ENCODE results near the gene MOSMO. TPM values are rescaled to one million over a fixed set of nuclear protein-coding genes. Genes with fewer than 3 reads are reported as not detected.
A peak's percentile ranks its signal among the peaks of the same experiment; 100 is the strongest.
"Not testable (repeated sequence)": the region's sequence is repeated elsewhere in the genome, so short reads cannot be mapped to it uniquely, and the experiment has no call there.

MOSMO gene
- total RNA-seq, 2 experiments from 2014 or later, result 7.7 to 8.0 TPM

DNA sequence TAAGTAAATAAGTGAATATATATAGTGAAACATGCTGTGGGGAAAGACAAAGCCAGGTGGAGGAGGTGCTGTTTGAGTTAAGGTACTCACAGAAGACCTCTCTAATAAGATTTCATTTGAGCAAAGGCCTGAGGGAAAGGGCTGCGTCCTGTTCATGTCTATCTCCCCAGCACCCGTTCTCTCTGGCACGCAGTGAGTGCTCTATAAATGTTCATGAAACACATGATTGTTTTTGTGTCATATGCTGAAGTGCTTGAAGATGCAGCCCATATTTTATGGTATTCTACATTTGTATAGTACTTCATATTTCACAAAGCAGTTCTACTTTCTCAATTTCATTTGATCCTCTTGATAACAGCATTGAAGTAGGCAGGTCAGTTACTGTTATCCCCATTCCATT lies 85.4 kb downstream of the MOSMO start:
- no peak for ATAC-seq
- H3K36me3 Mint-ChIP-seq (ENCODE audit: low read depth), result no peaks in the 10 kb centered on the region
- DNase-seq, result no peak
- no peak overlapping the region for H3K4me3 Mint-ChIP-seq
- CTCF ChIA-PET, result interaction anchor here (0.7 to 2.2 kb wide), 3 partner anchors 15 to 84 kb away, joined by 3 to 13 read pairs (median 3); no protein-coding TSS in a partner anchor
- H3K27ac Mint-ChIP-seq, result no peak overlapping the region
- H3K9me3 Mint-ChIP-seq (ENCODE audit: low read depth), result no peaks in the 10 kb centered on the region
- intact Hi-C loops (cut with DNase I, micrococcal nuclease), result no loop called here
- POLR2A ChIA-PET, result no interaction called here
- H3K27me3 Mint-ChIP-seq, result peaks cover 6% of the 10 kb centered on the region
- no peaks in the 10 kb centered on the region for H3K4me1 Mint-ChIP-seq

DNA sequence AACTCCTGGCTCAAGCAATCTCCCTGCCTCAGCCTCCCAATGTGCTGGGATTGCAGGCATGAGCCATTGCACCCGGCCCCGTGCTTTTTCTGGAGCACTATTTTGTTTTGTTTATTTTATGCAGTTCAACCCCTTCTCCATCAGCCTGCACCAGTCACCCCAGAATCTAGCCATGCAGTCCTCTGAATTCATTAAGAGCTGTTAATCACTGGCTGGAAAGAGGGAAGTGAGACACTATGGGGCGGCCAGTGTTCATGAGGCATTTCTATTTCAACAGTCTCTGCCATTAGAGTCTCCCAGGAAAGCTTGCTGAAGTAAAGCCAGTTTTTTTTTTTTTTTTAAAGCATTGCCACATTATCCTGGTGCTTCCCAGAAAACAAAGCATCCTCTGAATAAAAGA lies 86.1 kb downstream of the MOSMO start:
- no peak for DNase-seq
- Mint-ChIP-seq H3K27me3 (peaks cover 6% of the 10 kb centered on the region), H3K27ac (no peak overlapping the region), H3K4me3 (no peak overlapping the region), H3K4me1 (no peaks in the 10 kb centered on the region), H3K9me3 (ENCODE audit: low read depth) (no peaks in the 10 kb centered on the region), H3K36me3 (ENCODE audit: low read depth) (no peaks in the 10 kb centered on the region)
- ChIA-PET POLR2A (no interaction called here), CTCF (interaction anchor here (1.0 to 2.2 kb wide), 2 partner anchors 16 to 23 kb away, joined by 3 to 8 read pairs; no protein-coding TSS in a partner anchor)
- intact Hi-C loops (cut with DNase I, micrococcal nuclease), result no loop called here
- ATAC-seq, result no peak

DNA sequence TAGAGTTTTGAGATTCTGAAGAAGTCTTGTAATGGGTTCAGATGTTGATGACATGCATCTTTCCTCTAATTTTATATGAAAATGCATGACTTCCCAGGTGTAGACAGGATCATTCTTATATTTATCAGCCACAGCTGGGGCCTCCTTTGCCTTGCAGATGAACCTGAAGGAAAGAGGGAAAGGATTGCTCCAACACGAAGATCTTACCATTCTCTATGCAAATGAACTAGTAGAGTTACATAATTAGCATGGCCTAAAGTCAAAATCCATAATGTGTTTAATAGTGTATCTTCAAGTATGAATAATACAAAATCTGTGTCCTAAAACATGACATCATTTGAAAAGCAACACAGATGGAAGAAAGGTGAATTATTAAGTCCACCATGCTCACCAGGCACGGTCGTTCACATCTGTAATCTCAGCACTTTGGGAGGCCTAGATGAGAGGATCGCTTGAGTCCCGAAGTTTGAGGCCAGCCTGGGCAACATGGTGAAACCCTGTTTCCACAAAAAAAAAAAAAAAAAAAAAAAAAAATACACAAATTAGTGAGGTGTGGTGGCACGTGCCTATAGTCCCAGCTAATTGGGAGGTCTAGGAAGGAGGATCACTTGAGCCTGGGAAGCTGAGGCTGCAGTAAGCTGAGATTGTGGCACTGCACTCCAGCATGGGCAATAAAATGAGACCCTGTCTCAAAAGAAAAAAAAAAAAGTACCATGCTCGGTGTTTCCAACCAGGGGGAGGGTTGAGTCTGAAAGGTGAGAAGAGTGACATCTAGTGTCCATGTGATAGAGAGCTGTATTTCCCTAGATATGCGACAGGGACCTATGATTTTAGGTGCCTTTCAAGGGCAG lies 90.7 kb downstream of the MOSMO start:
- Mint-ChIP-seq H3K27ac (no peak overlapping the region), H3K27me3 (peaks cover 6% of the 10 kb centered on the region), H3K36me3 (ENCODE audit: low read depth) (no peaks in the 10 kb centered on the region), H3K4me3 (no peak overlapping the region), H3K9me3 (ENCODE audit: low read depth) (no peaks in the 10 kb centered on the region), H3K4me1 (no peaks in the 10 kb centered on the region)
- ChIA-PET CTCF (interaction anchor here (0.6 to 5.4 kb wide), 23 partner anchors 8 to 639 kb away, joined by 3 to 38 read pairs (median 4); partner anchors contain the start of genes MOSMO and PDZD9), POLR2A (interaction anchor here (0.6 kb wide), 1 partner anchor 91 kb away, joined by 5 read pairs; no protein-coding TSS in a partner anchor)
- DNase-seq (peak; percentile 13), ATAC-seq (peak; percentile 87)
- intact Hi-C loops (cut with DNase I, micrococcal nuclease), result loop anchor here (1.0 to 2.0 kb wide), 5 partner anchors 90 to 198 kb away; partner anchors contain the start of genes PDZD9 (in 2 of the 2) and POLR3E (in 1 of the 2)

DNA sequence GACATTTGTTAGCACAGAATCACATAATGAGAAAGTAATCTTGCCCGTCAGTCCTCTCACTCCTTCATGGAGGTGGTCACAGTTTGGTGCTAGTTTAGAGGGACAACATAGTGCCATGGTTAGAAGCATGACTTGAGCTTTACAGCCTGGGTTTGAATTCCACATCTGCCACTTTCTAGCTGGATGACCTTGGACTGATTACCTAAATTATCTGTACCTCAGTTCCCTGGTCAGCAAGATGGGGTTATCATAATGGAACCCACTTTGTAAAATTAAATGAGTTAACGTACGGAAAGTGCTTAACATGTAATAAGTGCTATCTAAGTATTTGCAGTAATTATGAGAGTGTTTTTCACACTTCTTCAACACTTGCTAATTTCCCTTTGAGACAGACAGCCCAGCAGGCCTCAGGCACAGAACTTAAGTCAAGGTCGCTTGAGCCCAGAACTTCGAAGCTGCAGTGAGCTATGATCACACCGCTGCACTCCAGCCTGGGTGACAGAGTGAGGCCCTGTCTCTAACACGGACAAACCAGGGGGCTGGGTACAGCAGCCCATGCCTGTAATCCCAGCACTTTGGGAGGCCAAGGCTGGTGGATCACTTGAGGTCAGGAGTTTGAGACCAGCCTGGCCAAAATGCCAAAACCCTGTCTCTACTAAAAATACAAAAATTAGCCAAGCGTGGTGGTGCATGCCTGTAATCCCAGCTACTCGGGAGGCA lies 91.5 kb downstream of the MOSMO start:
- H3K4me3 Mint-ChIP-seq, result no peak overlapping the region
- no peaks in the 10 kb centered on the region for H3K9me3 Mint-ChIP-seq (ENCODE audit: low read depth)
- H3K36me3 Mint-ChIP-seq (ENCODE audit: low read depth), result no peaks in the 10 kb centered on the region
- H3K27ac Mint-ChIP-seq, result no peak overlapping the region
- DNase-seq (no peak), ATAC-seq (no peak)
- ChIA-PET CTCF (interaction anchor here (0.6 to 5.4 kb wide), 23 partner anchors 9 to 638 kb away, joined by 3 to 38 read pairs (median 4); partner anchors contain the start of genes MOSMO and PDZD9), POLR2A (interaction anchor here (0.6 kb wide), 1 partner anchor 91 kb away, joined by 5 read pairs; no protein-coding TSS in a partner anchor)
- H3K4me1 Mint-ChIP-seq, result no peaks in the 10 kb centered on the region
- H3K27me3 Mint-ChIP-seq, result peaks cover 6% of the 10 kb centered on the region
- intact Hi-C loops (cut with DNase I, micrococcal nuclease), result loop anchor here (1.0 to 2.0 kb wide), 5 partner anchors 89 to 197 kb away; partner anchors contain the start of genes PDZD9 (in 2 of the 2) and POLR3E (in 1 of the 2)

DNA sequence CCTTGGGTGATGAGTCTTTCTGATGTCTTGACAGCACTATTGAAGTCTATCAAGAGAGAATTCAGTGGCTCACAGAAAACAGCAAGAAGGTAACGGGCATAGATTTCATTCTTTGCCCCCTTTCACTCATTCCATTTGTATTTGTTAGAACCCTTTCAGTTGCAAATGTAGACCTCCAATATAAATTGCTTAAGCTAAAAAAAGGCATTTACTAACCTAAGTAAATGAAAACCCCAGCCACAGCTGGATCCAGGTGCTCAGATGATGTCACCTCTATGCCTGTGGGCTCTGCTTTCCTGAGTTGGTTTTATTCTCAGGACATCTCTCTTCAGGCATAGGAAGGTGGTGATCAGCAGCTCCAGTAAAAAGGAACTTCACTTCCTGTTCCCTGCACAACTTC lies 95.5 kb downstream of the MOSMO start:
- Mint-ChIP-seq H3K36me3 (ENCODE audit: low read depth) (no peaks in the 10 kb centered on the region), H3K4me3 (no peak overlapping the region), H3K4me1 (no peaks in the 10 kb centered on the region), H3K27ac (no peak overlapping the region), H3K9me3 (ENCODE audit: low read depth) (no peaks in the 10 kb centered on the region), H3K27me3 (peaks cover 3% of the 10 kb centered on the region)
- ATAC-seq (no peak), DNase-seq (no peak)
- ChIA-PET CTCF (interaction anchor here (0.6 to 1.2 kb wide), 3 partner anchors 10 to 26 kb away, joined by 3 to 4 read pairs (median 3); no protein-coding TSS in a partner anchor), POLR2A (no interaction called here)
- intact Hi-C loops (cut with DNase I, micrococcal nuclease), result loop anchor here in 1 of 2 experiments (5.0 kb wide), 1 partner anchor 39 kb away; no protein-coding TSS in a partner anchor

DNA sequence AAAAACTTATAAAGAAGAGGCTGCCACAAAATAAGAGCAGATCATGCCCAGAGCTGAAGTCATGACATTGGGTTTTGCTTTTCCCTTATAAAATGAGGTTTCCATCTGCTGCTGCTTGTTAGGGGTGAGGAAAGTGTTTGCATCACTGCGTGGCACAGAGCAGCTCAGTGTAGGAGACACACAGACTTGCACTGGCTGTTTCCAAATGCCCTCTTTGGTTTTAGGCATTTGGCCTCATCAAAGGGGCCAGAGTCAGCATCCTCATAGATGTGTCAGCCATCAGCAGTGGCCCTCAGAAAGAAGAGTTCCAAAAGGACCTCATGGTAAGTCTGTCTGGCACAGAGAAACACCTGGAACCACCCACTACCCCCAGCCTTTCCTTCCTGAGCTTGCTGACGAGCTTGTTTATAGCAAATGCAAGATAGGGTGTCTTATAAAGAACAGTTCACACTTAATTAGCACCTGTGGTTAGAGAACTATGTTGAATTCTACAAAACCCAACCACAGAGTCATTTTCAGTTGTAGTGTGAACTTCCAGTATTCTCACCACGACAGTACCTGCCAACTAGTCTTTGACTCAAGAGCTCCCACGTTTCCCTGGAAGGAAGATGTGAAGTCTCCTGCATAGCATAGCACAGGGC lies 101.5 kb downstream of the MOSMO start:
- Mint-ChIP-seq H3K36me3 (ENCODE audit: low read depth) (no peaks in the 10 kb centered on the region), H3K27ac (no peak overlapping the region), H3K4me1 (peaks cover 3% of the 10 kb centered on the region), H3K27me3 (peaks cover 5% of the 10 kb centered on the region), H3K4me3 (no peak overlapping the region), H3K9me3 (ENCODE audit: low read depth) (no peaks in the 10 kb centered on the region)
- CTCF ChIA-PET, result interaction anchor here (0.8 to 1.7 kb wide), 3 partner anchors 10 to 79 kb away, joined by 3 to 5 read pairs (median 4); no protein-coding TSS in a partner anchor
- ATAC-seq, result no peak
- intact Hi-C loops (cut with DNase I, micrococcal nuclease), result no loop called here
- no peak for DNase-seq
- POLR2A ChIA-PET, result no interaction called here

DNA sequence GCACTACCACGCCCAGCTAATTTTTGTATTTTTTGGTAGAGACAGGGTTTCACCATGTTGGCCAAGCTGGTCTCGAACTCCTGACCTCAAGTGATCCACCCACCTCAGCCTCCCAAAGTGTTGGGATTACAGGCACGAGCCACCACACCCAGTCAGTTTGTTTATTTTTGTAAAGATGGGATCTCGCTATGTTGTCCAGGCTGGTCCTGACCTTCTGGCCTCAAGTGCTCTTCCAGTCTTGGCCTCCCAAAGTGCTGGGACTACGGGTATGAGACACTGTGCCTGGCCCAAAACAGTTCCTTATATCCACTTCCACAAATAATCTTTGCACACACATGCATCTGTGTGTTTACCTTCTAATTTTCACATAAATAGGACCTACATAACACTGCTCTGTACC lies 103.7 kb downstream of the MOSMO start:
- H3K9me3 Mint-ChIP-seq (ENCODE audit: low read depth); H3K36me3 Mint-ChIP-seq (ENCODE audit: low read depth); H3K27ac Mint-ChIP-seq; DNase-seq; intact Hi-C loops (cut with DNase I, micrococcal nuclease); POLR2A ChIA-PET; H3K27me3 Mint-ChIP-seq; CTCF ChIA-PET; H3K4me1 Mint-ChIP-seq; H3K4me3 Mint-ChIP-seq; ATAC-seq: not testable (repeated sequence)

DNA sequence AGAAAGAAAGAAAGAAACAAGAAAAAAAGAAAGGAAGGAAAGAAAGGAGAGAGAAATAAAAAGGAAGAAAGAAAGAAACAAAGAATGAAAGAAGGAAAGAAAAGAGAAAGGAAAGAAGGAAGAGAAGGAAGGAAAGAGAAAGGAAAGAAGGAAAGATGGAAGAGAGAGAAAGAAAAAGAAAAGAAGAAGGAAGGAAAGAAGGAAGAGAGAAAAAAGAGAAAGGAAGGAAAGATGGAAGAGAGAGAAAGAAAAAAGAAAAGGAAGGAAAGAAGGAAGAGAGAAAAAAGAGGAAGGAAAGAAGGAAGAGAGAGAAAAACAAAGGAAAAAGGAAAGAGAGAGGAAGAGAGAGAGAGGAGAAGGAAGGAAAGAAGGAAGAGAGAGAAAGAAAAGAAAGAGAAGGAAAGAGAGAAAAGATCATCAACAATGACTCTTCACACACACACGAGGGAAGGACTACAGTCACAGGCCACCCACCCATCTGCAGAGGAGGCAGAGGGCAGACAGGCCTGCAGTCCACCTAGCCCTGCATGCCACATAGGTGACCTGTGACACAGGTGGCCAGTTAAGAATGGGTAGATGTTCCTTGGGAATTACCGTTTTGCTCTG lies 108.3 kb downstream of the MOSMO start:
- CTCF ChIA-PET, result interaction anchor here (0.9 kb wide), 1 partner anchor 12 kb away, joined by 3 read pairs; no protein-coding TSS in a partner anchor
- H3K4me1 Mint-ChIP-seq, result no peaks in the 10 kb centered on the region
- H3K4me3 Mint-ChIP-seq, result no peak overlapping the region

DNA sequence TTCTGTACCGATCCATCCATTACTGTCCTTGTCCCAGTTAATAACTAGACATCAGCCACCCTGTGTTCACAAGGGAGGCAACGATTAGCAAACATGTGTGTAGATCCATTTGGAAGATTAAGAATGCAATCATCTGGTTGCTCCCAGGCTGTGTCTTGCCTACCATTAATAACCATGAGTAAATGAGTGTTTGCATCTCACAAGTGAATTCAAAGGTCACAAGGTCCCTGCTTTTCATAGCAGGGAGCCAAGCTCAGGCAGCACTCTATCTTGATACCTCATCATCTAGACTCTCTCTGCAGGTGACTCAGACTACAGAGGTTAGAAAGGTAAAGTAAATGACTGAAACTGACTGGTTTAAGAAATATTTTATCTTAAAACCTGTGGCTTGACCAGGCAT lies 109.7 kb downstream of the MOSMO start:
- CTCF ChIA-PET, result no interaction called here
- POLR2A ChIA-PET, result no interaction called here
- no peak overlapping the region for H3K4me3 Mint-ChIP-seq
- H3K9me3 Mint-ChIP-seq (ENCODE audit: low read depth), result no peaks in the 10 kb centered on the region
- intact Hi-C loops (cut with DNase I, micrococcal nuclease), result no loop called here
- no peak for DNase-seq
- ATAC-seq, result no peak
- no peak overlapping the region for H3K27ac Mint-ChIP-seq
- H3K36me3 Mint-ChIP-seq (ENCODE audit: low read depth), result no peaks in the 10 kb centered on the region
- no peaks in the 10 kb centered on the region for H3K4me1 Mint-ChIP-seq
- peaks cover 2% of the 10 kb centered on the region for H3K27me3 Mint-ChIP-seq

More for the DNA sequence above, 108.3 kb downstream of the MOSMO start:
- no peak overlapping the region for H3K27ac Mint-ChIP-seq
- ATAC-seq (no peak), DNase-seq (no peak)
- H3K27me3 Mint-ChIP-seq, result no peaks in the 10 kb centered on the region
- H3K36me3 Mint-ChIP-seq (ENCODE audit: low read depth), result no peaks in the 10 kb centered on the region
- POLR2A ChIA-PET, result no interaction called here
- no peaks in the 10 kb centered on the region for H3K9me3 Mint-ChIP-seq (ENCODE audit: low read depth)
- intact Hi-C loops (cut with DNase I, micrococcal nuclease), result no loop called here

DNA sequence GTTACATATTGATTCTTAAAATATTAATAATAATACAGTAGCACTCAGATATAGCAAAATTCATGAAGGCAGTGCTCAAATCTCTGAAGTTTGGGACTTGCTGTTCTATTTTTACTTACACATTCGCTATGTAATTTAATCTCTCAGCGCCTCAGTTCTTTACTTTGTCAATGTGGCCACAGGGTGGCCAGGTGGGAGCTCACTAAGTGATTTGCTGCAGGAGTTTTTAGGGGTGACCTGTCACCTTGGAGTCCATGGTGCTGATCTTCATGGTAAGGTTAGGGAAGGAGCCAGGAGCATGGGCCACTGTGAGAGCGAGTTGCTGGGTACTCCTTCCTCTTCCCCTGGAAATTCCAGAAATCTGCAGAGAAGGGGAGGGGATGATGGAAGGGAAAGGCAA lies 112.5 kb downstream of the MOSMO start:
- POLR2A ChIA-PET, result no interaction called here
- CTCF ChIA-PET, result interaction anchor here (0.6 to 1.6 kb wide), 3 partner anchors 21 to 138 kb away, joined by 3 read pairs; no protein-coding TSS in a partner anchor

DNA sequence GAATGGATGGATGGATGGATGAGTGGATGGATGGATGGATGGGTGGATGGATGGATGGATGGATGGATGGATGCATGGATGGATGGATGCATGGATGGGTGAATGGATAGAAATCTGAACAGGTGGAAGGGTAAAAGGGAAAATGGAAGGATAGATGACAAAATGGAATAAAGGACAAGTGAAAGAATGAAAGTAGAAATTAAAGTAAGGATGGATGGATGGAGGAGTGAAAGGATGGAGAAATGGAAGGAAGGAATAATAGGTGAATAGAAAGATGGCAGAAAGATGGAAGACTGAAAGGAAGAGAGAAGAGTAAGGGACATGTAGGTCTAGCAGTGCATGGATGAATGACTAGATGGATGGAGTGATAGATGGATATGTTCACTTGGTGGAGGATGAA lies 114.3 kb downstream of the MOSMO start:
- ChIA-PET CTCF (no interaction called here), POLR2A (no interaction called here)
- Mint-ChIP-seq H3K27ac (no peak overlapping the region), H3K4me1 (no peaks in the 10 kb centered on the region), H3K27me3 (peaks cover 3% of the 10 kb centered on the region), H3K36me3 (ENCODE audit: low read depth) (no peaks in the 10 kb centered on the region), H3K4me3 (no peak overlapping the region), H3K9me3 (ENCODE audit: low read depth) (no peaks in the 10 kb centered on the region)
- intact Hi-C loops (cut with DNase I, micrococcal nuclease), result no loop called here
- DNase-seq (no peak), ATAC-seq (no peak)

More for the DNA sequence above, 112.5 kb downstream of the MOSMO start:
- H3K36me3 Mint-ChIP-seq (ENCODE audit: low read depth), result no peaks in the 10 kb centered on the region
- intact Hi-C loops (cut with DNase I, micrococcal nuclease), result no loop called here
- no peaks in the 10 kb centered on the region for H3K4me1 Mint-ChIP-seq
- H3K9me3 Mint-ChIP-seq (ENCODE audit: low read depth), result no peaks in the 10 kb centered on the region
- DNase-seq, result no peak
- H3K4me3 Mint-ChIP-seq, result no peak overlapping the region
- no peak overlapping the region for H3K27ac Mint-ChIP-seq
- peaks cover 3% of the 10 kb centered on the region for H3K27me3 Mint-ChIP-seq
- no peak for ATAC-seq
